Kidney (tissue), 14 donors: ENCODE data around the gene MEIS2. TPM values are rescaled to one million over a fixed set of nuclear protein-coding genes. Genes with fewer than 3 reads are reported as not detected.

Source experiments
- DNase-seq, 5 donors: peaks; one replicate each; pipeline ENCODE4 v3.0.0-alpha.2; 2013 to 2020
- FAIRE-seq: peaks from 2 replicates; lab custom pipeline; 2012; peaks lifted over from hg19 to GRCh38; lab: Jason Lieb, UNC
- H3K27ac ChIP-seq, 2 donors: one replicate each; pipeline ENCODE4 v1.7.0; 2013; ENCODE audit warnings: low read depth in 2 of 2, low read length in 2 of 2, inconsistent platforms in 1 of 2
- H3K27me3 ChIP-seq: one replicate; pipeline ENCODE4 v1.7.1; 2013; ENCODE audit warnings: low read length, inconsistent platforms; ENCODE audit not compliant: control insufficient read depth, insufficient read depth
- H3K36me3 ChIP-seq, 3 donors: one replicate each; pipeline versions ENCODE4 v1.7.0 to v1.7.1; 2013; ENCODE audit warnings: low read length in 3 of 3, control low read depth in 1 of 3, inconsistent platforms in 1 of 3; ENCODE audit not compliant: insufficient read depth in 3 of 3, control insufficient read depth in 2 of 3
- H3K4me1 ChIP-seq, 3 donors: one replicate each; pipeline versions ENCODE4 v1.7.0 to v1.7.1; 2013; ENCODE audit warnings: low read length in 3 of 3, inconsistent platforms in 1 of 3, low read depth in 1 of 3; ENCODE audit not compliant: control insufficient read depth in 2 of 3, insufficient read depth in 2 of 3
- H3K4me3 ChIP-seq, 3 donors: one replicate each; pipeline versions ENCODE4 v1.7.0 to v1.8.1; 2013; ENCODE audit warnings: low read length in 3 of 3, control low read depth in 1 of 3, inconsistent platforms in 1 of 3
- H3K9ac ChIP-seq, 3 donors: one replicate each; pipeline versions ENCODE4 v1.7.0 to v1.7.1; 2013; ENCODE audit warnings: low read length in 3 of 3, control low read depth in 1 of 3, inconsistent platforms in 1 of 3
- H3K9me3 ChIP-seq, 3 donors: one replicate each; pipeline versions ENCODE4 v1.7.0 to v1.7.1; 2013; ENCODE audit warnings: low read length in 3 of 3, control low read depth in 1 of 3, inconsistent platforms in 1 of 3; ENCODE audit not compliant: control insufficient read depth in 2 of 3, insufficient read depth in 1 of 3
- CTCF ChIP-seq: IDR thresholded peaks from 3 replicates; pipeline ENCODE4 v1.5.1; 2012; ENCODE audit warnings: mild to moderate bottlenecking, moderate library complexity, borderline replicate concordance; ENCODE audit not compliant: insufficient read depth; ENCODE audit errors: extremely low read depth
- intact Hi-C: fragments of 100-400 bp; cut with DNase I; formaldehyde crosslinking; loops from one replicate; pipeline ENCODE4 v1.11.1; 2022
- polyA plus RNA-seq: library from polyadenylated mRNA; stranded (reverse); fragments of 350-450 nt; fragmentation: Illumina TruSeq; extraction: RNeasy Lipid Tissue Mini Kit (QIAGEN cat#74804); gene quantifications from one replicate; pipeline ENCODE4 v1.2.3, GENCODE V29; 2014; ENCODE audit warnings: low read depth, low replicate concordance; ENCODE audit not compliant: insufficient read depth
- total RNA-seq: library from RNA; stranded (reverse); fragmentation: NEBNext Ultra II Directional; extraction: Animal tissue kit (Norgen Biotek cat#: 25700); gene quantifications from one replicate; pipeline ENCODE4 v1.2.1, GENCODE V29; 2021
- donor health status: control.
- donor health status: control.
- donor health status: control.
- donor health status: control.
- donor health status: control.
- donor health status: DM: yes; HTN: yes; CAD: no.
- donor health status: Normal renal cell carcinoma (clear cell type).

MEIS2 gene
- total and polyA plus RNA-seq, 2 donors from 2014 or later, result 14.7 to 50.9 TPM

DNA sequence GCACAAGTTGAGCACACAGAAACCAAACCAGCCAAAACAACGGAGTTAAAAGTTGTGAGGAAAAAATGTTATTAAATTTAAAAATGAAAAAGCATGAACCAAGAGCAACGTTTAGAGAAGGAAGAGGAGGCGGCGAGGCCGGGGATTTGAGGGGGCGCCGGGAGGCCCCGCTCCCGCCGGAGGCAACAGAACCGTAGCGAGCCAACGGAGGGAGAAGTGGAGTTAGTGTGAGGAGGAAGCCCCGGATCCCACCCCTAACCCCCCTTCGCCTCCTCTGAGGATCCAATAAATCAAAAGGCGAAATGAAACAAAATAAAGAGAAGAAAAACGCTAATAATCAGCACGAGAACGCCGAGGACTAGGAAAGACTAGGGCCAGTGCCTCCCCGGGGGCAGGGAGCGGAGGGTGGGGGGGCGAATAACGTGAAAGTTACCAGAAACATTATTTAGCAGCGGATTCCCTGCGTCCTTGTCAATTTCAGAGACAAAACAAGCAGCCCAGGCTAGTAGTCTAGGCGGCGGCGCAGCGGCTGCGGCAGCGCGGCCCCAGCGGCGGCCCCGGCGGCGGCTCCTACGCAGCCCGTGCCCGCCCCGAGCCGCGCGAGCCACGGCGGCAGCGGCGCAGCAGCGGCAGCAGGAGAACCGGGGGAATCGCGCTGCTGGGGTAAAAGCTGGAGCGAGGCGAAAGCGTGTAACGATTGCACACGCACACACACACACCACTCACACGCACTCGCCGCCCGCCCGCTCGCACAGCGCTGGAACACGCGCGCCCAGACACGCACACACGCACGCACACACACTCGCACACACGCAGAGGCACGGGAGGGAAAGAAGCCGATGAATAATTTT, 1.7 kb downstream of the MEIS2 start:
- Histone ChIP-seq H3K4me3 (peak overlapping the region; percentile 77 to 90 (median 81)), H3K4me1 (no peaks in the 10 kb centered on the region), H3K27ac (peak overlapping the region; percentile 91 to 94), H3K9ac (peak overlapping the region; percentile 59 to 75 (median 65)), H3K27me3 (peaks cover 3% of the 10 kb centered on the region), H3K36me3 (peaks cover 0 to 5% (median 0%) of the 10 kb centered on the region in 3 donors), H3K9me3 (no peaks in the 10 kb centered on the region)
- TF ChIP-seq CTCF, result no peak
- DNase-seq, result peak; percentile 61 to 73 (median 71)
- intact Hi-C loops, result loop anchor here (10.0 kb wide), 1 partner anchor 1584 kb away; no protein-coding TSS in a partner anchor
- no peak for FAIRE-seq

DNA sequence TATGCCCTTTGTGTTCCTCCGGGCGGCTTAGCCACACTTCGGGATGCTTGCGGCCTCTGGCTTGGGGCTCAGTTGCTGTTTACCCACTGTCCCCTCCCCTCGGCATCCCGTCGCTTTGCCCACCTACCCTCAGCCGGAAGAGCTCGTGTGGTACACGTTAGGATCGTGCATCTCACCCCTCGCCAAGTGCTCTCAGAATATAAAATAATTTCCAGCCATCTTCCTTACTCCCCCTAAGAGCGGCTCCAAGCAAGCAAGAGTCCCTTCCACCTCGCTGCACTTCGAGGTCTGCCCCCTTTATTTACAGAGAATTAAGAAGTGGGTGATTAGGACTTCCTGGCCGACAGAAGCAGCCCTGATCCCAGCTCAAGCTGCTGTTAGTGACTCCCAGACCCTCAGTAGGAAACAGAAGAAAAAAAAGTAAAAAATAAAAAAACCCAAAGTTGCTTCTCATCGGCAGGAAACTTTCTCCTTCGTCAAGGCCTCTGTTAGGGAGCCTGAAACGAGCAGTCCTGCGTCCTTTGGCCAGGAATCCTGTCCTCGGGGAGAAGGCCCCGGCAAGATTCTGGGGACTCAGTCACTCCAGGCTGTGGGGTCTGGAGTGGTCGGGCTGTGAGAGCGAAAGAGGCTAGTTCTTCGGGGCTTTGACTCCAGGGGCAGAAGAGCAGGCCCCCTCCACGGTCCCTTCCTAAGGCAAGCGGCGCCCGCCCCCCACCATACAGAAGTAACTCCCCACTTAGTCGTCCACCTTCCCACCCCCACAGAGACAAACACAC, 3.0 kb downstream of the MEIS2 start:
- no peaks in the 10 kb centered on the region for H3K4me1 ChIP-seq
- peaks cover 3% of the 10 kb centered on the region for H3K27me3 ChIP-seq
- intact Hi-C loops, result loop anchor here (10.0 kb wide), 1 partner anchor 1583 kb away; no protein-coding TSS in a partner anchor
- peak overlapping the region; percentile 86 to 94 for H3K27ac ChIP-seq
- H3K36me3 ChIP-seq, result peaks cover 0 to 5% (median 0%) of the 10 kb centered on the region in 3 donors
- TF ChIP-seq CTCF, result no peak
- DNase-seq, result peak in 4 of 5 donors; percentile 41 to 67 (median 62)
- H3K9me3 ChIP-seq, result no peaks in the 10 kb centered on the region
- H3K9ac ChIP-seq, result peak overlapping the region; percentile 43 to 74 (median 59)
- FAIRE-seq, result no peak
- peak overlapping the region; percentile 77 to 90 (median 81) for H3K4me3 ChIP-seq

DNA sequence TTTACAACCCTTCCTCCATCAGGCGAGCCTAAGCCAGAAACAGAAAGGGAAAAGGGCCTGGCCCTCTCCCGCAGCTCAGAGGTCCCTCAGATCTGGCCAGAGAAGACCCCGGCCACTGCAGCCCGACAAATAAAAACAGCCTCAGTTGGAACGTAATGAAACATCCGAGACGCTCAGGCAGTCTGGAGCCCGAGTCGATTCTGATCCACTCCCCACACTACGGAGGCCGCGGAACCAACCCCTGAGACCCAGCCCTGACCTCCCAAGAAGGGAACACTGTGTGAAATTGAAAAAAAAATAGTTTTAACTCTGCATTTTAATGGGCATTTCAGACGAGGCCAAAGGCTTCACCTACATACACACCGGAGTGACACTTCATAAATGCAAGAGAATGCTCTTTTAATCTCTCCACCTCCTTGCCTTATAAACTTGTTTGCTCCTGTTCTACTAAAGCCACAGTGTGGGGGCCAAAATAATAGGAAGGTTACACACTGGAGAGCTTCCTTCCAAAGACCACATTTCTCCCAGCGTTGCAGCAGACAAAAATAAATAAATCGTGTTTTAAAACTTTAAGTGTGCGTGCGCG, 3.7 kb downstream of the MEIS2 start:
- no peaks in the 10 kb centered on the region for H3K9me3 ChIP-seq
- no peaks in the 10 kb centered on the region for H3K4me1 ChIP-seq
- peak overlapping the region; percentile 43 to 74 (median 59) for H3K9ac ChIP-seq
- DNase-seq (peak in 2 of 5 donors; percentile 33 to 34), FAIRE-seq (no peak)
- peaks cover 3% of the 10 kb centered on the region for H3K27me3 ChIP-seq
- H3K27ac ChIP-seq, result peak overlapping the region; percentile 86 to 94
- H3K4me3 ChIP-seq, result peak overlapping the region; percentile 77 to 90 (median 81)
- no peak for TF ChIP-seq CTCF
- peaks cover 0 to 5% (median 0%) of the 10 kb centered on the region in 3 donors for H3K36me3 ChIP-seq
- intact Hi-C loops, result loop anchor here (10.0 kb wide), 1 partner anchor 1582 kb away; no protein-coding TSS in a partner anchor
